Sigmoid colon (tissue), 7 donors: ENCODE results near the gene CDCA3. TPM values are rescaled to one million over a fixed set of nuclear protein-coding genes. Genes with fewer than 3 reads are reported as not detected.
A peak's percentile ranks its signal among the peaks of the same experiment; 100 is the strongest.

Source experiments
- DNase-seq: peaks from one replicate; pipeline ENCODE4 v3.0.0-alpha.2; 2019
- H3K27ac ChIP-seq, 4 donors: fragments of 200-600 bp; sonication (generic); one replicate each; pipeline ENCODE4 v1.5.1; 2016 to 2019; ENCODE audit warnings: mild to moderate bottlenecking in 1 of 4
- H3K27me3 ChIP-seq, 3 donors: fragments of 200-600 bp; sonication (generic); one replicate each; pipeline ENCODE4 v1.5.1; 2019; ENCODE audit warnings: mild to moderate bottlenecking in 1 of 3
- H3K36me3 ChIP-seq, 4 donors: fragments of 200-600 bp; sonication (generic); one replicate each; pipeline ENCODE4 v1.5.1; 2016 to 2019
- H3K4me1 ChIP-seq, 4 donors: fragments of 200-600 bp; sonication (generic); one replicate each; pipeline ENCODE4 v1.5.1; 2017 to 2019
- H3K4me3 ChIP-seq, 4 donors: fragments of 200-600 bp; sonication (generic); one replicate each; pipeline ENCODE4 v1.5.1; 2017 to 2019; ENCODE audit warnings: mild to moderate bottlenecking in 2 of 4, moderate library complexity in 1 of 4
- H3K9me3 ChIP-seq, 4 donors: fragments of 200-600 bp in 3 of 4; sonication (generic) in 3 of 4; one replicate each; pipeline versions ENCODE4 v1.5.1 to v1.6.1; 2013 to 2019
- CTCF ChIP-seq, 4 experiments: fragments of 450-650 bp in 3 of 4; fragments of 200-600 bp in 1 of 4; IDR thresholded peaks; one replicate each; pipeline ENCODE4 v1.5.1; 2016 to 2019; ENCODE audit warnings: antibody characterized with exemption in 4 of 4, mild to moderate bottlenecking in 3 of 4, moderate library complexity in 2 of 4
- EP300 ChIP-seq, 4 donors: sonication (generic); formaldehyde crosslinking; IDR thresholded peaks; one replicate each; pipeline ENCODE4 v1.6.1; 2017; ENCODE audit warnings: antibody characterized with exemption in 4 of 4
- POLR2A ChIP-seq, 2 donors: fragments of 450-650 bp; IDR thresholded peaks; one replicate each; pipeline ENCODE4 v1.6.1; 2016; ENCODE audit warnings: antibody characterized with exemption in 2 of 2, mild to moderate bottlenecking in 2 of 2, moderate library complexity in 2 of 2
- POLR2AphosphoS5 ChIP-seq, 4 donors: sonication (generic); formaldehyde crosslinking; IDR thresholded peaks; one replicate each; pipeline ENCODE4 v1.6.1; 2017; ENCODE audit warnings: antibody characterized with exemption in 4 of 4
- WGBS, 2 donors: extraction: QIAGEN DNeasy Blood & Tissue Kit; methylation state at CpG; one replicate each; pipeline ENCODE4 v1.1.7; 2013; 5-methylcytosine and 5-hydroxymethylcytosine counted together
- intact Hi-C: fragments of 100-400 bp; cut with DNase I; formaldehyde crosslinking; loops from one replicate; pipeline ENCODE4 v1.15.1; 2023
- polyA plus RNA-seq, 3 donors: library from polyadenylated mRNA; stranded (reverse); fragments of 200-250 nt; gene quantifications; one replicate each; pipeline ENCODE4 v1.2.3, GENCODE V29; 2013
- total RNA-seq, 4 donors: library from RNA; depleted of rRNA; stranded (reverse); fragments of >200 nt; gene quantifications; one replicate each; pipeline ENCODE4 v1.1.0, GENCODE V29; 2016
- donor health status: healthy with polysubstance abuse.
- donor health status: Bipolar disorder and iron deficiency.
- donor health status: healthy.

Gene CDCA3
- total and polyA plus RNA-seq, 7 donors, result 0.33 to 31.2 (median 2.8) TPM

DNA sequence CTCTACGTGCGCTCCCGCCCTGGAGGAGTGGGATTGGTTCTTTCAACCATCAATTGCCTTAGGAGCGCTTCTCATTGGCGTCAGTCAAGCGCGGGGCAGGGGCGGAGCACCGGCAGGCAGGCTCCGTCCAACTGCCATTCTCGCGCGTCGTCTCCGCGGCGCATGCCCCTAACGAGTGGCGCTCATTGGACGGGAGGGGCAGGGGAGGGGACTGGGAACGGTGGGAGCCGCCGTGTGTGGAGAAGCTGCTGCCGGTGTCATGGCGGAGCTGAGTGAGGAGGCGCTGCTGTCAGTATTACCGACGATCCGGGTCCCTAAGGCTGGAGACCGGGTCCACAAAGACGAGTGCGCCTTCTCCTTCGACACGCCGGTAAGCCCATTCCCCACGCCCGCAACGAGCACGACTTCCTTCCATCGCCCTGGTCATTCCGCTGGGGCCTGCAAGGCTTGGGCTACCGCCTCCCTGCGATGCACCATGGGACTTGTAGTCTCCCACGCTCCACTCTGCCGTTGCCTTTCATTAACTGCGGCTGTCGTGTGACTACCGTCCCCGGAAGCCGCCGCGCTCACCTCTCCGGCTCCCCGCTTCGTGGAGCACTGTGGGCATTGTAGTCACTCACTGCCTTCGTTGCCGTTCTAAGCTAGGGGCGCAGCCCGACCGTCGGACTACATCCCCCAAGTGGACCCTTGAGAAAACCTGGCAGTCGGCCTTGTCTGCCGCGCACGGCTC, 1.0 kb upstream of the CDCA3 start, which contains the start of gene USP5:
USP5 (plus strand) TSS at position 230 of the 730 bp plus-strand sequence; CDS start at position 260, 30 bp downstream.
- 0 to 1% methylated on average over 65 of the region's 65 CpGs for WGBS, 2 donors
- Histone ChIP-seq H3K4me1 (peaks cover 0 to 22% (median 15%) of the 10 kb centered on the region in 4 donors), H3K36me3 (peaks cover 15 to 37% (median 17%) of the 10 kb centered on the region in 4 donors), H3K27me3 (no peaks in the 10 kb centered on the region), H3K4me3 (peak within 1 kb of the TSS; percentile 59 to 74 (median 68)), H3K27ac (peak within 1 kb of the TSS; percentile 91 to 99 (median 96)), H3K9me3 (no peaks in the 10 kb centered on the region)
- TF ChIP-seq POLR2AphosphoS5 (IDR thresholded peaks at IDR 0.05) (peak in 3 of 4 donors; percentile 72 to 75 (median 75)), POLR2A (IDR thresholded peaks at IDR 0.05) (peak in 1 of 2 donors; percentile 20), EP300 (IDR thresholded peaks at IDR 0.05) (no peak), CTCF (IDR thresholded peaks at IDR 0.05) (no peak)
- intact Hi-C loops, result no loop called here
- DNase-seq, result peak; percentile 100

GRCh38 chr12:6850796-6851152, 312 bp downstream of the CDCA3 start:
- intact Hi-C loops, result no loop called here
- no peak for TF ChIP-seq POLR2AphosphoS5 (IDR thresholded peaks at IDR 0.05)
- TF ChIP-seq CTCF (IDR thresholded peaks at IDR 0.05), result no peak
- TF ChIP-seq POLR2A (IDR thresholded peaks at IDR 0.05), result no peak
- no peak for TF ChIP-seq EP300 (IDR thresholded peaks at IDR 0.05)
- Histone ChIP-seq H3K27ac (peak overlapping the region; percentile 91 to 99 (median 96)), H3K9me3 (no peaks in the 10 kb centered on the region), H3K36me3 (peaks cover 2 to 37% (median 5%) of the 10 kb centered on the region in 4 donors), H3K4me1 (peaks cover 0 to 22% (median 15%) of the 10 kb centered on the region in 4 donors), H3K4me3 (peak overlapping the region in 3 of 4 donors; percentile 59 to 74 (median 70)), H3K27me3 (no peaks in the 10 kb centered on the region)
- DNase-seq, result no peak
- 15 to 36% methylated on average over 16 of the region's 16 CpGs for WGBS, 2 donors

- no peak for DNase-seq
- Histone ChIP-seq H3K27ac (no peak overlapping the region), H3K27me3 (no peaks in the 10 kb centered on the region), H3K9me3 (no peaks in the 10 kb centered on the region), H3K36me3 (peaks cover 0 to 37% (median 4%) of the 10 kb centered on the region in 4 donors), H3K4me1 (peaks cover 0 to 22% (median 15%) of the 10 kb centered on the region in 4 donors), H3K4me3 (no peak overlapping the region)
- 86 to 87% methylated on average over 10 of the region's 10 CpGs for WGBS, 2 donors
- intact Hi-C loops, result no loop called here
- TF ChIP-seq EP300 (IDR thresholded peaks at IDR 0.05) (no peak), POLR2AphosphoS5 (IDR thresholded peaks at IDR 0.05) (no peak), POLR2A (IDR thresholded peaks at IDR 0.05) (no peak), CTCF (IDR thresholded peaks at IDR 0.05) (no peak)
Measured at GRCh38 chr12:6849976-6850560, 1.0 kb downstream of the CDCA3 start.

DNA sequence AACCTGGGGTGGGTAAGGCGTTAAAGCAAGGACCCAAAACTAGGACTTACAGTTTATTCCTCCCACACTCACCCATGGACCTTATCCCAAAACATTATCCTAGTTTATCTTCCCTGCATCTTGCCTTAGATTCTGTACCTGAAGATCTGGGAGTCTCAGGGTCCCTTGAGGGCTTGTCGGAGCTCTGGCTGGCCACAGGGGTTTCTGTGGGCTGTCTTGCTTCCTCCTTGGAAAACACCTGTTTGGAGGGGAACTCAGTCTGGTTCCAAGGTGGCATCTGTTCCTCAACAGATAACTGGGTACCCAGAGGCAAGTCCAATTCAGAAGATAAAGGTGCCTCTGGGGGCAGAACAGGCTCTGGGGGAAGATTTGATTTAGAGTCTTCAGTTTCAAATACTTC, 1.7 kb downstream of the CDCA3 start:
- Histone ChIP-seq H3K9me3 (no peaks in the 10 kb centered on the region), H3K27me3 (no peaks in the 10 kb centered on the region), H3K4me3 (no peak overlapping the region), H3K36me3 (peaks cover 0 to 44% (median 5%) of the 10 kb centered on the region in 4 donors), H3K27ac (no peak overlapping the region), H3K4me1 (peaks cover 0 to 22% (median 15%) of the 10 kb centered on the region in 4 donors)
- intact Hi-C loops, result no loop called here
- DNase-seq, result no peak
- TF ChIP-seq POLR2A (IDR thresholded peaks at IDR 0.05), result no peak
- TF ChIP-seq EP300 (IDR thresholded peaks at IDR 0.05), result no peak
- no peak for TF ChIP-seq CTCF (IDR thresholded peaks at IDR 0.05)
- no peak for TF ChIP-seq POLR2AphosphoS5 (IDR thresholded peaks at IDR 0.05)
- 79 to 90% methylated on average over 2 of the region's 2 CpGs for WGBS, 2 donors
